B cell (primary cell): Measurements from ENCODE around the gene DDX56.

Experiments
- CTCF ChIP-seq: fragments of 200-600 bp; IDR thresholded peaks from one replicate; pipeline ENCODE4 v1.8.0; 2022; ENCODE audit warnings: antibody characterized with exemption, mild to moderate bottlenecking
- EZH2 ChIP-seq: IDR thresholded peaks from 2 replicates; pipeline ENCODE4 v1.6.1; 2012; ENCODE audit warnings: borderline replicate concordance, low read depth, mild to moderate bottlenecking, moderate library complexity, low read length; ENCODE audit not compliant: insufficient read depth, poor library complexity, severe bottlenecking

DNA sequence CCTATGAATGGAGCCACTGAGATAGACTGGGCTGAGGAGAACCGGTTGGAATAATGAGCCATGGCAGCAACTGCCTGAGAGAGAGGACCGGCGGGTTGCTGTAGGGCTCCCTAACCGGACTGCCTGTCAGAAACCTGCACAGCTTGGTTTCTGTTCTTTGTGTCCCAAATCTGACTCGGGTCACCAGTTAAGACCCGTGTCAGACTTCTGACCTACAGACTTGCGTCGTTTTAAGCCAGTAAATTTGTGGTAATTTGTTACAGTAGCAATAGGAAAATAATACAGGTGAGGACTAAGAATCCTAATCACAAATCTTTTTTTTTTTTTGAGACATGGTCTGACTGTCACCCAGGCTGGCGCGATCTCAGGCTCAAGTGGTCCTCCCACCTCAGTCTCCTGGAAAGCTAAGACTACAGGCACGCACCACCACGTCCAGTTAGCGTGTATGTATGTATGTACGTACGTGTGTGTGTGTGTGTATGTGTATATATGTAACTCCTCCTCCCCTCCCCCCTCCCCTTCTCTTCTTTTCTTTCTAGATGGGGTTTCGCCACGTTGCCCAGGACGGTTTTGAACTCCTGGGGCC is 672 bp upstream of the DDX56 start:
- TF ChIP-seq EZH2 (no peak), CTCF (no peak)
